Measurements from ENCODE around the gene P4HA2.

Gene P4HA2

DNA sequence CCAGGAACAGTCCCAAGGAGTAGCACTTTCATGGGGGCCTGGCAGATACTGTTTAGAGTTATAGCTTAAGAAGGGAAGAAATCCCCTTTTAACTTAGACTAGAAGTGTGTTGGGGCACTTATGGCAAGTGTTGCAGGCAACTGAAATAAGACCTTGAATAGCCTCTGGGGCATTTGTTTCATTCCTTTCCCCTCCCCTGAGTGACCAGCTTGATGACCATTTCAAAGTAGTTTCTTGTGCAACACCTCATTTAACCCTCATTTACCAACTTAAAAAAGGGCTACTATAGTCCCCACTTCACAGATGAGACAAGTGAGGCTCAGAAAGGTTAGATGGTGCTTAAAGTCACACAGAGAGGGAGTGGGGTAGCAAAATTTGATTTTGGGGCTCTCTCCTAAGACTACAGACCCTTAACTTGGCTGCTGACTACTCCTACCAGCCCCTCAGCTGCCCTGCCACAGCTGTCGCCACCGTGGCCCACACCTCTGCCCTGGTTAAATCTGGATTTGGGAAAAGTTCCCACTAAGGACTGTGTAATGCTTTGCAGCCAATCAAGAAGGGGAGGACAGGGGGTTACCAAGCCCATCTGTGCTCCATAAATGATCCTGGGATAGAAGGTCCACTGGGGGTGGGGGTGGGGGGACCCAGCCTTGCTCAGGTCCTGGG, 35.4 kb upstream of the P4HA2 start:
- Histone ChIP-seq H3K4me1 (peaks cover 0 to 95% (median 78%) of the 10 kb centered on the region in 4 donors), H3K27me3 (no peaks in the 10 kb centered on the region), H3K4me3 (no peak overlapping the region), H3K27ac (peak overlapping the region; percentile 95 to 96), H3K36me3 (peaks cover 0 to 28% (median 13%) of the 10 kb centered on the region in 3 donors), H3K9me3 (no peaks in the 10 kb centered on the region)
- DNase-seq = no peak
- TF ChIP-seq, protein P1, sequence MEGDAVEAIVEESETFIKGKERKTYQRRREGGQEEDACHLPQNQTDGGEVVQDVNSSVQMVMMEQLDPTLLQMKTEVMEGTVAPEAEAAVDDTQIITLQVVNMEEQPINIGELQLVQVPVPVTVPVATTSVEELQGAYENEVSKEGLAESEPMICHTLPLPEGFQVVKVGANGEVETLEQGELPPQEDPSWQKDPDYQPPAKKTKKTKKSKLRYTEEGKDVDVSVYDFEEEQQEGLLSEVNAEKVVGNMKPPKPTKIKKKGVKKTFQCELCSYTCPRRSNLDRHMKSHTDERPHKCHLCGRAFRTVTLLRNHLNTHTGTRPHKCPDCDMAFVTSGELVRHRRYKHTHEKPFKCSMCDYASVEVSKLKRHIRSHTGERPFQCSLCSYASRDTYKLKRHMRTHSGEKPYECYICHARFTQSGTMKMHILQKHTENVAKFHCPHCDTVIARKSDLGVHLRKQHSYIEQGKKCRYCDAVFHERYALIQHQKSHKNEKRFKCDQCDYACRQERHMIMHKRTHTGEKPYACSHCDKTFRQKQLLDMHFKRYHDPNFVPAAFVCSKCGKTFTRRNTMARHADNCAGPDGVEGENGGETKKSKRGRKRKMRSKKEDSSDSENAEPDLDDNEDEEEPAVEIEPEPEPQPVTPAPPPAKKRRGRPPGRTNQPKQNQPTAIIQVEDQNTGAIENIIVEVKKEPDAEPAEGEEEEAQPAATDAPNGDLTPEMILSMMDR (IDR thresholded peaks at IDR 0.05) = no peak
- intact Hi-C loops (cut with DNase I; ENCODE audit: low total_unique reads) = no loop called here

DNA sequence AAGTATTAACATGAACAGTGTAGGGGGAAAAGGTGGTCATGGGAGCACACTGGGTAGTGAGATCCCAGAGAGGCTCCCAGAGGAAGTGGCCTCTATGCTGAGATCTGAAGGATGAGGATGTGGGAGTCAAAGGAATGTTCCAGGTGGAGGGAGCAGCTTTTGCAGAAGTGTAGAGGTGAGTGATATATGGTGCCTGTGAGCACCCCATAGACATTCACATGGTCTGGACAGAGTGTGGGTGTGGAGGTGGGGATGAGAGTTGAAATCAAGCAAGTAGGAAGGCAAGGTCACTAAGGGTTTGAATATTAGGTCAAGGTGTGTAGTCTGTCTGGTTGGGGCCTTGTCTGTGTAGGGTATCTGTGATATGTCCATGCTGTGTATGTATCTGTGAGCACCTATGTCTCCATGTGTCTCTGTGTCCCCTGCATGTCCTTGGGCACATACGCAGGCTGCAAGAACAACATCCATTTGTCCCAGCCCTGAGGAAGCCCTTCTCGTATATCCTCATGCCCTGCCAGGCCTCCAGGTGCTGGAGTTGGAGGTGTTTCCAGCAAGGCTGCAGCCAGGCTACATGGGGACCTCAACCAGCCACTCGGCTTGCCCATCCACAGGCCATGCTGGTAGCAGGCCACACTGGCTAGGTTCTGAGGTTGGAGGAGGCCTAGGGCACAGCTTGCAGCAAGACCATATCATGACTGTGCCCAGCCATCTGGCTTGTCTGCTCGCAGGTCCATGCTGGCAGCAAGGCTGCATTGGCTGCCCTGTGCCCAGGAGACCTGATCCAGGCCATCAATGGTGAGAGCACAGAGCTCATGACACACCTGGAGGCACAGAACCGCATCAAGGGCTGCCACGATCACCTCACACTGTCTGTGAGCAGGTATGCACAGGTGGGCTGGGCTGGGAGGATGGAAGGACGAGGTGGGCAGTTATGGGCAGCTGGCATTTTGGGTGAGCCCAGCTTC, 34.5 kb upstream of the P4HA2 start:
- H3K27ac ChIP-seq = peak overlapping the region; percentile 95 to 96
- H3K36me3 ChIP-seq = peaks cover 0 to 21% (median 4%) of the 10 kb centered on the region in 3 donors
- intact Hi-C loops (cut with DNase I; ENCODE audit: low total_unique reads) = no loop called here
- peaks cover 0 to 94% (median 78%) of the 10 kb centered on the region in 4 donors for H3K4me1 ChIP-seq
- no peak for DNase-seq
- TF ChIP-seq, protein P1 (IDR thresholded peaks at IDR 0.05) = no peak
- no peaks in the 10 kb centered on the region for H3K9me3 ChIP-seq
- H3K27me3 ChIP-seq = no peaks in the 10 kb centered on the region
- no peak overlapping the region for H3K4me3 ChIP-seq

DNA sequence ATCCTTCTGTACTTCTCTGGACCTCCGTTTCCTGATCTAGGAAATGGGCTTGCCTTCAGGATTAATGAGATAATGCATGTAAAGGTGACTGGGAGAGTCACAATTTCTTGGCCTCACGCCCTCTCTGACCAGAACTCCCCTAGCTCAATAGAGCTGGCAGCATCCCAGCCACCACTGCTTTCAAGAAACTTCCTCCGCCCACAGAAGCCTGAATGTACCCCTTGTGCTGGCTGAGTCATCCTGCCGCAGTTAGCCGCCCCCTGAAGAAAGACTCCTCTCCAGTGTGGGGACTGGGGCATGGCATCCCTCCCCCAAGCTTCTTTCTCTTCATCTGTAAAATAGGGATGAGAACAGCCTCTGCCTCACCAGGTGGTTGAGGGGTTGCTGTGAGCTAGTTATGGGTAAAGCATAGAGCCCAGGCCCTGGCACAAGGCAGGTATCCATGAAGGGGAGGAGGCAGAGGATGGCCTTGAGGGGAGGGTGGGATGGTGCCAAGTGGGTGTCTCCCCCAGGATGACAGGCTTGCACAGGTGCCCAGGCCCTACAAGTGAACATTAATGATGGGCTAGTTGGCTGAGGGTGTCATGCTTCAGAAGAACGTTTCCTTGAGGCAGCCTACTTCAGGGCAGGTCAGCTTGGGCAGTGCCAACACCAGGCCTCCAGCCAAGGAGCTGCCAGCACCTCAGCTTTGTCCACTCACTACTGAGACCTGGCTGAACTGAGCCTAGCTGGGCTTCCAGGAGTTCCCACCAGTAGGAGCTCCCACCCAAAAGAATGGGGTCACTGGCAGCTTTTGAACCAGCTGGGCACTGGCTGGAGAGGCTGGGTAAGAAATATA, 33.3 kb upstream of the P4HA2 start:
- Histone ChIP-seq H3K36me3 (peaks cover 0 to 11% (median 0%) of the 10 kb centered on the region in 3 donors), H3K4me1 (peaks cover 0 to 91% (median 72%) of the 10 kb centered on the region in 4 donors), H3K4me3 (no peak overlapping the region), H3K9me3 (no peaks in the 10 kb centered on the region), H3K27ac (peak overlapping the region; percentile 95 to 96), H3K27me3 (no peaks in the 10 kb centered on the region)
- DNase-seq = peak; percentile 74 to 80
- TF ChIP-seq, protein P1 (IDR thresholded peaks at IDR 0.05) = no peak
- intact Hi-C loops (cut with DNase I; ENCODE audit: low total_unique reads) = no loop called here

DNA sequence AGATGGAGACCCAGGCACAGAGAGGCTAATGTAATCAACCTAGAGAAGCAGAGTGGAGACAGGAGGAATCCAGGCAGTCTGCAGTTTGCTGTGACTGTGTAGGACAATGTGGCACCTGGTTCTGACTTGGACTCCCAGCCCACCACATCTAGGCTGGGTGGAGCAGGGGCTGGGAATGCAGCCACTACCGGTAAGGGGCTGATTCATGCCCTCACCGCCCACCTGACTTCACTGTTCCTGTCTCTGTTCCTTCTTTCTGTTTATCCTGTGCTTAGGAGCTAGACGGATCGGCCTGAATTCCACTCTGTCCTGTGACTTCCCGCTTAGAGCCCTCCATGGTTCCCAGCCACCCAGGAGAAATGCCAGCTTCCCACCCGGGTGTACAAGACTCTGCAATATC, 32.4 kb upstream of the P4HA2 start:
- Histone ChIP-seq H3K9me3 (no peaks in the 10 kb centered on the region), H3K27ac (peak overlapping the region; percentile 95 to 96), H3K36me3 (peaks cover 0 to 11% (median 0%) of the 10 kb centered on the region in 3 donors), H3K27me3 (no peaks in the 10 kb centered on the region), H3K4me1 (peaks cover 0 to 91% (median 70%) of the 10 kb centered on the region in 4 donors), H3K4me3 (peak overlapping the region; percentile 70 to 77)
- TF ChIP-seq, protein P1 (IDR thresholded peaks at IDR 0.05) = no peak
- DNase-seq = peak in 1 of 2 donors; percentile 76
- intact Hi-C loops (cut with DNase I; ENCODE audit: low total_unique reads) = no loop called here
